K562 (cell line): ENCODE measurements around the gene ANAPC16. TPM values are rescaled to one million over a fixed set of nuclear protein-coding genes. Genes with fewer than 3 reads are reported as not detected.

Experiments
- DEAF1 ChIP-seq: fragments of 450-650 bp; formaldehyde crosslinking; IDR thresholded peaks from 2 replicates; pipeline ENCODE4 v1.4.0; 2020; ENCODE audit warnings: mild to moderate bottlenecking, moderate library complexity
- DMBX1 ChIP-seq: fragments of 250-450 bp; sonication (Bioruptor Pico); IDR thresholded peaks from 2 replicates; pipeline ENCODE4 v1.8.0; 2022; ENCODE audit warnings: inconsistent platforms, mild to moderate bottlenecking, moderate library complexity, borderline replicate concordance
- HOMEZ ChIP-seq: fragments of 250-450 bp; sonication (Bioruptor Pico); IDR thresholded peaks from 2 replicates; pipeline ENCODE4 v1.4.0; 2020; ENCODE audit warnings: mild to moderate bottlenecking, moderate library complexity
- JUN ChIP-seq, 2 experiments: sonication (generic) in 1 of 2; formaldehyde crosslinking in 1 of 2; IDR thresholded peaks; 2 replicates each; pipeline versions ENCODE4 v1.6.1 to v1.8.0; 2012 to 2022; ENCODE audit warnings: borderline replicate concordance in 2 of 2, mild to moderate bottlenecking in 2 of 2, improper control_type of control experiment in 1 of 2, low read depth in 1 of 2, low read length in 1 of 2, missing genetic modification reagents in 1 of 2
- KDM5B ChIP-seq: fragments of 200-600 bp; sonication (generic); IDR thresholded peaks from 2 replicates; pipeline ENCODE4 v1.6.1; 2012; ENCODE audit warnings: low read depth, mild to moderate bottlenecking, moderate library complexity, low read length, control low read depth, inconsistent platforms; ENCODE audit not compliant: insufficient replicate concordance
- MTA3 ChIP-seq: fragments of 450-650 bp; formaldehyde crosslinking; IDR thresholded peaks from 2 replicates; pipeline ENCODE4 v1.6.1; 2017; ENCODE audit warnings: mild to moderate bottlenecking, borderline replicate concordance
- NR4A1 ChIP-seq, 2 experiments: fragments of 250-450 bp in 1 of 2; fragments of 450-650 bp in 1 of 2; sonication (Bioruptor Pico) in 1 of 2; IDR thresholded peaks; 2 replicates each; pipeline versions ENCODE4 v1.4.0 to v1.6.1; 2016 to 2020; ENCODE audit warnings: mild to moderate bottlenecking in 2 of 2, missing compliant biosample characterization in 1 of 2, missing genetic modification characterization in 1 of 2, moderate library complexity in 1 of 2
- RAD21 ChIP-seq, 2 experiments: fragments of 250-450 bp in 1 of 2; fragments of 450-650 bp in 1 of 2; sonication (Bioruptor Pico) in 1 of 2; formaldehyde crosslinking in 1 of 2; IDR thresholded peaks in 1 of 2; conservative IDR thresholded peaks in 1 of 2; 2 replicates each; pipeline versions ENCODE4 v1.4.0 to v1.8.0; 2020 to 2022; ENCODE audit warnings: mild to moderate bottlenecking in 2 of 2, moderate library complexity in 1 of 2
- RBFOX2 ChIP-seq: fragments of 200-400 bp; formaldehyde crosslinking; IDR thresholded peaks from 2 replicates; pipeline ENCODE4 v1.6.1; 2017; ENCODE audit warnings: low read depth, mild to moderate bottlenecking, low read length, moderate library complexity
- TBL1XR1 ChIP-seq, 2 experiments: IDR thresholded peaks; 2 replicates each; pipeline ENCODE4 v1.6.1; 2012; ENCODE audit warnings: improper control_type of control experiment in 2 of 2, low read length in 2 of 2, mild to moderate bottlenecking in 1 of 2
- ZNF212 ChIP-seq: fragments of 450-650 bp; formaldehyde crosslinking; IDR thresholded peaks from 2 replicates; pipeline ENCODE4 v1.4.0; 2020; ENCODE audit warnings: mild to moderate bottlenecking
- ZNF518B ChIP-seq: fragments of 250-450 bp; sonication (Bioruptor Pico); IDR thresholded peaks from 2 replicates; pipeline ENCODE4 v1.5.0; 2021; ENCODE audit warnings: mild to moderate bottlenecking, moderate library complexity
- ZNF79 ChIP-seq: fragments of 250-450 bp; sonication (Bioruptor Pico); IDR thresholded peaks from 2 replicates; pipeline ENCODE4 v1.4.0; 2020; ENCODE audit warnings: low read depth, mild to moderate bottlenecking, moderate library complexity
- ZNF830 ChIP-seq: fragments of 250-450 bp; sonication (Bioruptor Pico); IDR thresholded peaks from 2 replicates; pipeline ENCODE4 v1.5.0; 2021; ENCODE audit warnings: mild to moderate bottlenecking
- polyA plus RNA-seq, 8 experiments: library from polyadenylated mRNA; depleted of rRNA in 4 of 8; stranded (reverse) in 5 of 8; unstranded in 3 of 8; fragments of >200 nt; fragmentation: Nextera tagmentation in 2 of 8; fragmentation: Illumina TruSeq in 1 of 8; extraction: Ambion mirVana in 2 of 8; extraction: Trizol in 1 of 8; gene quantifications; 2 replicates each; pipeline versions ENCODE4 v1.2.1 to v1.2.3, GENCODE V29; 2011 to 2014; ENCODE audit warnings: inconsistent platforms in 1 of 8, missing spikeins in 1 of 8
- total RNA-seq, 7 experiments: library from RNA; depleted of rRNA in 6 of 7; stranded (reverse); fragments of >200 nt in 6 of 7; fragmentation: Illumina TruSeq in 2 of 7; extraction: Trizol in 2 of 7; gene quantifications; 2 replicates each; pipeline versions ENCODE4 v1.2.1 to v1.2.3, GENCODE V29; 2011 to 2021; ENCODE audit warnings: low replicate concordance in 1 of 7
- TF ChIP-seq, protein P1 (sequence below): sonication (generic); formaldehyde crosslinking; IDR thresholded peaks from 2 replicates; pipeline ENCODE4 v1.8.1; 2023; ENCODE audit warnings: mild to moderate bottlenecking, missing genetic modification reagents
- TF ChIP-seq, protein P2 (sequence below): fragments of 250-450 bp; sonication (Bioruptor Pico); IDR thresholded peaks from 2 replicates; pipeline ENCODE4 v1.8.0; 2022; ENCODE audit warnings: moderate library complexity, mild to moderate bottlenecking, inconsistent platforms

ANAPC16 gene
- total and polyA plus RNA-seq, 9 of the 15 experiments (the other 6 are each of a cell fraction or from before 2014, with no cell fraction given), result 42.6 to 208 (median 108) TPM

GRCh38 chr10:72274730-72275350 lies 59.0 kb downstream of the ANAPC16 start (continued):
- TF ChIP-seq, protein P1, sequence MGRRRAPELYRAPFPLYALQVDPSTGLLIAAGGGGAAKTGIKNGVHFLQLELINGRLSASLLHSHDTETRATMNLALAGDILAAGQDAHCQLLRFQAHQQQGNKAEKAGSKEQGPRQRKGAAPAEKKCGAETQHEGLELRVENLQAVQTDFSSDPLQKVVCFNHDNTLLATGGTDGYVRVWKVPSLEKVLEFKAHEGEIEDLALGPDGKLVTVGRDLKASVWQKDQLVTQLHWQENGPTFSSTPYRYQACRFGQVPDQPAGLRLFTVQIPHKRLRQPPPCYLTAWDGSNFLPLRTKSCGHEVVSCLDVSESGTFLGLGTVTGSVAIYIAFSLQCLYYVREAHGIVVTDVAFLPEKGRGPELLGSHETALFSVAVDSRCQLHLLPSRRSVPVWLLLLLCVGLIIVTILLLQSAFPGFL (CRISPR knock-in tag), result no peak
- TF ChIP-seq ZNF518B (CRISPR knock-in tag) (0 out of 2 replicates have a peak, but pooled peaks have one; percentile 19), TBL1XR1 (IDR thresholded peaks at IDR 0.05; ENCODE audit: low read length in 2 of 2) (peak in 1 of 2 experiments; percentile 10; a peak in 1 of 4 replicates), KDM5B (peak; percentile 19), ZNF212 (CRISPR knock-in tag) (0 out of 2 replicates have a peak, but pooled peaks have one; percentile 24), RAD21 (CRISPR knock-in tag; conservative IDR thresholded peaks at IDR 0.05 in 1 of 2, IDR thresholded peaks at IDR 0.05 in 1 of 2) (peak; percentile 57 to 73), HOMEZ (CRISPR knock-in tag) (peak; percentile 89; the same call in 1 of the 2 replicates), RBFOX2 (peak; percentile 82), DEAF1 (CRISPR knock-in tag) (peak; percentile 57; the same call in 1 of the 2 replicates), NR4A1 (CRISPR knock-in tag; IDR thresholded peaks at IDR 0.05) (no peak), NR4A1 (tag; IDR thresholded peaks at IDR 0.05) (peak; percentile 70), ZNF79 (CRISPR knock-in tag) (peak; percentile 60; the same call in 1 of the 2 replicates), ZNF830 (CRISPR knock-in tag) (0 out of 2 replicates have a peak, but pooled peaks have one; percentile 11), MTA3 (no peak), DMBX1 (peak; percentile 47; the same call in 1 of the 2 replicates), JUN (IDR thresholded peaks at IDR 0.05; ENCODE audit: borderline replicate concordance, low read depth, low read length) (no peak; the same call in 1 of the 2 replicates), JUN (CRISPR knock-in tag; IDR thresholded peaks at IDR 0.05; ENCODE audit: borderline replicate concordance) (peak; percentile 89; the same call in 1 of the 2 replicates)
- TF ChIP-seq, protein P2, sequence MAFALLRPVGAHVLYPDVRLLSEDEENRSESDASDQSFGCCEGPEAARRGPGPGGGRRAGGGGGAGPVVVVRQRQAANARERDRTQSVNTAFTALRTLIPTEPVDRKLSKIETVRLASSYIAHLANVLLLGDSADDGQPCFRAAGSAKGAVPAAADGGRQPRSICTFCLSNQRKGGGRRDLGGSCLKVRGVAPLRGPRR, result peak; percentile 76; the same call in 1 of the 2 replicates
